Karpas-422 (cell line): Measurements from ENCODE around the gene RPUSD1. TPM values are rescaled to one million over a fixed set of nuclear protein-coding genes. Genes with fewer than 3 reads are reported as not detected.
A peak's percentile ranks its signal among the peaks of the same experiment; 100 is the strongest.

Source experiments
- DNase-seq: peaks from one replicate; pipeline ENCODE4 v3.0.0-alpha.2; 2015
- H2AFZ ChIP-seq: fragments of 200-600 bp; sonication (generic); 2 replicates; pipeline ENCODE4 v1.6.1; 2014; ENCODE audit warnings: antibody characterized with exemption, low read length, mixed read lengths
- H3K27ac ChIP-seq: fragments of 200-600 bp; sonication (generic); 2 replicates; pipeline ENCODE4 v1.5.1; 2014; ENCODE audit warnings: mild to moderate bottlenecking, low read length, moderate library complexity
- H3K27me3 ChIP-seq: fragments of 200-600 bp; sonication (generic); 2 replicates; pipeline ENCODE4 v1.6.1; 2014; ENCODE audit warnings: low read length, mixed read lengths
- H3K36me3 ChIP-seq: fragments of 200-600 bp; sonication (generic); 2 replicates; pipeline ENCODE4 v1.6.1; 2014; ENCODE audit warnings: low read length, mixed read lengths; ENCODE audit not compliant: insufficient read depth
- H3K4me1 ChIP-seq: fragments of 200-600 bp; sonication (generic); 2 replicates; pipeline ENCODE4 v1.6.1; 2014; ENCODE audit warnings: mild to moderate bottlenecking, low read length, mixed read lengths
- H3K4me2 ChIP-seq: fragments of 200-600 bp; sonication (generic); 2 replicates; pipeline ENCODE4 v1.6.1; 2014; ENCODE audit warnings: low read length, low read depth, mild to moderate bottlenecking; ENCODE audit not compliant: poor library complexity, severe bottlenecking
- H3K4me3 ChIP-seq: fragments of 200-600 bp; sonication (generic); 2 replicates; pipeline ENCODE4 v1.5.1; 2014; ENCODE audit warnings: mild to moderate bottlenecking, antibody characterized with exemption, low read length, mixed read lengths
- H3K79me2 ChIP-seq: fragments of 200-600 bp; sonication (generic); 2 replicates; pipeline ENCODE4 v1.6.1; 2014; ENCODE audit warnings: mild to moderate bottlenecking, low read length, mixed read lengths
- H3K9ac ChIP-seq: fragments of 200-600 bp; sonication (generic); 2 replicates; pipeline ENCODE4 v1.6.0; 2014; ENCODE audit warnings: low read length
- H3K9me2 ChIP-seq: fragments of 200-600 bp; sonication (generic), shearing (Covaris generic); replicated peaks from 2 replicates; pipeline ENCODE4 v1.6.0; 2014; ENCODE audit warnings: mild to moderate bottlenecking, low read length, moderate library complexity; ENCODE audit not compliant: insufficient read depth
- H3K9me3 ChIP-seq: fragments of 300-700, 200-600 bp; sonication (generic); 2 replicates; pipeline ENCODE4 v1.6.1; 2014; ENCODE audit warnings: low read length, mixed read lengths
- H4K20me1 ChIP-seq: fragments of 200-600 bp; sonication (generic); 2 replicates; pipeline ENCODE4 v1.6.1; 2014; ENCODE audit warnings: mild to moderate bottlenecking, antibody characterized with exemption, low read length, low read depth; ENCODE audit not compliant: insufficient read depth
- total RNA-seq: library from RNA; depleted of rRNA; stranded (reverse); fragments of >200 nt; shearing (Covaris generic); gene quantifications from 2 replicates; pipeline ENCODE4 v1.2.3, GENCODE V29; 2014; ENCODE audit warnings: low replicate concordance

The RPUSD1 gene
- total RNA-seq, 1 experiment from 2014 or later = 26.6 TPM

DNA sequence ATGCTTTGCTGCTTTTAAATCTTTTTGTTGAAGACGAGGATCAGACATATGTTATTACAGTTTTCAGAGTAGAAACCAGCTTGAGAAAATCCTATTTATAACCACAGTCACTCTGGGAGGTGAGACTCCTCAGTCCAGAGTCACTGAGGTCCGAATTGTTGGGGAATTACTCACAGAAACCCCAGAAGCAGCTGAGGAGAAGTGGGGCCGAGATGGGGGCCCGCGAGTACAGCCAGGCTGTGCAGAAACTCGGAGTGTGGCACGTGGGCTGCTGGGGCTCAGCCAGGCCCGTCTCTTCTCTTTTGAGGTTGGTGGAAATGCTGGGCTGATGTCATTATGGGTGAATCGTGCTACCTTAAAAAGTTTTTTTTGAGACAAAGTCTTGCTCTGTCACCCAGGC, 26.8 kb upstream of the RPUSD1 start:
- Histone ChIP-seq H3K27me3 (no peaks in the 10 kb centered on the region), H3K9me2 (no peaks in the 10 kb centered on the region), H3K27ac (no peak overlapping the region), H3K4me2 (no peak overlapping the region), H3K4me3 (no peak overlapping the region), H3K9me3 (no peaks in the 10 kb centered on the region), H3K79me2 (no peaks in the 10 kb centered on the region), H2AFZ (no peak overlapping the region), H3K9ac (no peak overlapping the region), H3K4me1 (peaks cover 3% of the 10 kb centered on the region; the same call in 1 of the 2 replicates), H3K36me3 (no peaks in the 10 kb centered on the region), H4K20me1 (no peaks in the 10 kb centered on the region)
- DNase-seq = no peak

DNA sequence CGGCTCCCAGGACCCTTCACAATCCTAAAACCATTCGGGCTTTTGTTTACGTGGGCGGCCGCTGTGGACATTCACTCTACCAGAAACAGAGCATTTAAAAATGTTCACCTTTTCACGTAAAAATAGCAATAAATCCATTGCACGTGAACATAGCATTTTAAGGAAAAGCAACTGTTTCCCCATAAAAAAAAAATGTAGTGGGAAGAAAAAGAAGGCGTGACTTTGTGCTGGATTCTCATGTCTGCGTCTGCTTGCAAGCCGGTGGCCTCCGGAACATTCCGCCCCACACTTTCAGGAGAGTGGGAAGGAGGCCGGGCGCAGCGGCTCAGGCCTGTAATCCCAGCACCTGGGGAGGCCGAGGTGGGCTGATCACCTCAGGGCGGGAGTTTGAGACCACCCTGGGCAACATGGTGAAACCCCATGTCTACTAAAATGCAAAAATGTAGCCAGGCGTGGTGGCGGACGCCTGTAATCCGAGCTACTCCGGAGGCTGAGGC, 25.8 kb upstream of the RPUSD1 start:
- H3K27ac ChIP-seq = no peak overlapping the region
- no peak for DNase-seq
- H4K20me1 ChIP-seq = no peaks in the 10 kb centered on the region
- H3K4me3 ChIP-seq = no peak overlapping the region
- no peak overlapping the region for H3K9ac ChIP-seq
- no peaks in the 10 kb centered on the region for H3K27me3 ChIP-seq
- H3K9me2 ChIP-seq = no peaks in the 10 kb centered on the region
- H2AFZ ChIP-seq = no peak overlapping the region
- H3K79me2 ChIP-seq = no peaks in the 10 kb centered on the region
- H3K4me2 ChIP-seq = no peak overlapping the region
- no peaks in the 10 kb centered on the region for H3K9me3 ChIP-seq
- peaks cover 3% of the 10 kb centered on the region; the same call in 1 of the 2 replicates for H3K4me1 ChIP-seq
- H3K36me3 ChIP-seq = no peaks in the 10 kb centered on the region

DNA sequence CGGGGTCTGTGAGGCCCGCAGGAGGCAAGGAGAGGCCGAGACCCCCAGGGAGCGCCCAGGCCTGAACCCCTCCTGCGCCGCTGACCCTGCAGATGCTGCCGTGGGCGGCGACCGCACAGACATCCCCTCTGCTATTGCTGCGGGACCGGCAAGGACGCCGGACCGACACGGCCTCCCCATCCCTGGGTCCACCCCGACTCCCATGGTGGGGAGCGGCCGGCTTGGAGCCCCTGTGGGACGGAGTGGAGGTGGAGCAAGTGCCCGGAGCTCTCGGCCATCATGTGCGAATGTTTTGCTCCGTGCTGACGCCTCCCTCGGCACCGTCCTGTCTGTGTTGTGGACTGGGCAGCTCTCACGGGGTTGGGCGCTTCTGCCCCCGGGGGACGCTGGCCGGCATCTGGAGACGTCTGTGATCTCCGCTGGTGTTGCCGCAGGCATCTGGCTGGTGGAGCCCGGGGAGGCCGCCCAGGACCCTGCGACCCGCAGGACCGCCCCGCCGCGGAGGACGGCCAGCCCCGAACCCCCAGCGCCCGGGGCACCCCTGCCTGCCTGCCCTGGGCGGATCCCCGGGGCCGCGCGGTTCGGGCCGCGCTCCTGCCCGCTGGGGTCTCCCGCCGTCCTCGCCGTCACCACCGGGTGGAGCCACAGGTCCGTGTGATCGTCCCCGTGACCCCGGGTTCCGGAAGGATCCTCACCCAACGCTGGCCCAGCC, 25.2 kb upstream of the RPUSD1 start:
- Histone ChIP-seq H3K9ac (no peak overlapping the region), H2AFZ (no peak overlapping the region), H3K27me3 (no peaks in the 10 kb centered on the region), H4K20me1 (no peaks in the 10 kb centered on the region), H3K27ac (no peak overlapping the region), H3K9me2 (no peaks in the 10 kb centered on the region), H3K4me1 (peaks cover 4% of the 10 kb centered on the region), H3K4me2 (no peak overlapping the region), H3K4me3 (no peak overlapping the region), H3K9me3 (no peaks in the 10 kb centered on the region), H3K79me2 (no peaks in the 10 kb centered on the region), H3K36me3 (no peaks in the 10 kb centered on the region)
- DNase-seq = peak; percentile 70

DNA sequence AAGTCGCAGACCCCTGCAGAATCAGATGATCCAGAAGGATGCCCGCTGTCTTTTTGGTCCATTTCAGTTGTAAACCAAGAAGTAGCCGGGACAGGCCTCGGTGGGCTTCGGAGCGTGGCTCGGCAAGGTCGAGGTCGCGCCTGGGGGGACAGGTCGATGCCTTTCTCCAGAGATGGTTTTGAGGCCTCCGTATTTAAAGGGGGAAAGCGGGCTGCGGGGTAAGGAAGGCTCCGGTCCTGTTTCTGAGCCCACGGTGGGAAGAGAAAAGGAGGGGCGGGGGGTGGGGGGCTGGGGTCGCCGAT, 19.9 kb upstream of the RPUSD1 start:
- peak overlapping the region; percentile 99 for H2AFZ ChIP-seq
- H3K27ac ChIP-seq = no peak overlapping the region
- no peaks in the 10 kb centered on the region for H3K27me3 ChIP-seq
- H3K9me3 ChIP-seq = no peaks in the 10 kb centered on the region
- H3K4me3 ChIP-seq = peak overlapping the region; percentile 79
- DNase-seq = no peak
- no peaks in the 10 kb centered on the region for H3K36me3 ChIP-seq
- peak overlapping the region; percentile 93 for H3K4me2 ChIP-seq
- H4K20me1 ChIP-seq = no peaks in the 10 kb centered on the region; the same call in 1 of the 2 replicates
- H3K4me1 ChIP-seq = peaks cover 25% of the 10 kb centered on the region
- peak overlapping the region; percentile 70 for H3K9ac ChIP-seq
- H3K79me2 ChIP-seq = no peaks in the 10 kb centered on the region
- no peaks in the 10 kb centered on the region for H3K9me2 ChIP-seq

DNA sequence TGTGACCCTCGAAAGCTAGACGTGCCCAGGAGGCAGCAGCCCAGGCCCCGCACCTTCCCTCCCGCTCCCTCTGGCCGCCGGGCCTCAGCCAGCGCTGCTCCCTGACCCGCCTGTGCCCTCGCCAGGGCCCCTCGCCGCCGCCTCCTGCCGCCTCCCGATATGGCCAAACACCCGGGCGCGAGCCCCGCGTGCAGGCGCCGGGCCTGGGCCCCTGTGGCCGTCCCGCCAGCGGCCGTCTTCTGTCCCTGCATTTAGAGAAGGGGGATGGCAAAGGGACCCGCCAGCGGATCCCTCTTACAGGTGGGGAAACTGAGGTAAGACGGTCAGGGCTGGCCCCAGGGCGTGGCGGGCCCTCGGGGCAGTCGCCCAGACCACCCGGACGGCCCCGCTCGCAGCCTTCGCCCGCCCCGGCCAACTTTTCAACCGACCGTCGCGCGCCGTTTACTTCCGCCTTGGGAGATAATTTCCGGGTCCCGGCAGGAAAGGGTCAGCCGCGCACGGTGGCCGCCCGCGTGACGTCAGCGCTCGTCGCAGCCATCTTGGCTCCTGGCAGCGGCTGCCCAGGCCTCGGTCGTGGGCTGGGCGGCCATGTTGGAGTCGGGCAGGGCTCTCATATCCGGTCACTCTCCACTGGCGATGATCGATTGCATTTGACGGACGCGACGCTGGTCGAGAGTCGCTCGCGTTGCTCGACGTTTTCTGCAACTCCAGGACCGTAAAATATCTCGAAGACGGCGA, 19.3 kb upstream of the RPUSD1 start:
- H3K27ac ChIP-seq = peak overlapping the region; percentile 39; the same call in 1 of the 2 replicates
- H3K9ac ChIP-seq = peak overlapping the region; percentile 84
- peak overlapping the region; percentile 93 for H3K4me2 ChIP-seq
- H3K4me3 ChIP-seq = peak overlapping the region; percentile 79
- H3K9me2 ChIP-seq = no peaks in the 10 kb centered on the region
- no peaks in the 10 kb centered on the region for H3K79me2 ChIP-seq
- peak overlapping the region; percentile 99 for H2AFZ ChIP-seq
- H3K9me3 ChIP-seq = no peaks in the 10 kb centered on the region
- no peaks in the 10 kb centered on the region for H3K27me3 ChIP-seq
- peak; percentile 96 for DNase-seq
- no peaks in the 10 kb centered on the region for H3K36me3 ChIP-seq
- H4K20me1 ChIP-seq = no peaks in the 10 kb centered on the region; the same call in 1 of the 2 replicates
- H3K4me1 ChIP-seq = peaks cover 26% of the 10 kb centered on the region

DNA sequence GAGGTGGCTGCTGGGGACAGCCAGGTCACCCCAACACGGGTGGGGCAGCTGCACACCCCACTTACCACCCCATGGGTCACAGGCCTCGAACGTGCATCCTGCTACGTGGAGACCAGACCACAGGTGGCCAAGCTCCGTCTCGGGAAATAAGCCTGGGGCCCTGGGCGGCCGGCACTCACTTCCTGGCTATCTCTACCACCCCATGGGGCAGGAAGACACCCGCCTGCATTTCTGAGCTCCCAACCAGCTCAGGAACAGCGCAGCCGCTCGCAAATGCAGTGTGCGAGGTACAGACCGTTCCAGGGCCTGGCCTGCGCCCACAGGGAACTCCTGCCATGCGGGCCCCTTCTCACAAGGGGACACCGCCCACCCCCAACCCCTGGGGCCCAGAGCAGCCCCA, 17.3 kb upstream of the RPUSD1 start:
- Histone ChIP-seq H3K9ac (no peak overlapping the region), H3K79me2 (no peaks in the 10 kb centered on the region), H4K20me1 (peaks cover 16% of the 10 kb centered on the region), H3K4me3 (no peak overlapping the region), H2AFZ (no peak overlapping the region), H3K27me3 (no peaks in the 10 kb centered on the region), H3K4me2 (no peak overlapping the region), H3K36me3 (no peaks in the 10 kb centered on the region), H3K4me1 (peaks cover 40% of the 10 kb centered on the region), H3K9me3 (no peaks in the 10 kb centered on the region), H3K9me2 (no peaks in the 10 kb centered on the region), H3K27ac (no peak overlapping the region)
- no peak for DNase-seq

DNA sequence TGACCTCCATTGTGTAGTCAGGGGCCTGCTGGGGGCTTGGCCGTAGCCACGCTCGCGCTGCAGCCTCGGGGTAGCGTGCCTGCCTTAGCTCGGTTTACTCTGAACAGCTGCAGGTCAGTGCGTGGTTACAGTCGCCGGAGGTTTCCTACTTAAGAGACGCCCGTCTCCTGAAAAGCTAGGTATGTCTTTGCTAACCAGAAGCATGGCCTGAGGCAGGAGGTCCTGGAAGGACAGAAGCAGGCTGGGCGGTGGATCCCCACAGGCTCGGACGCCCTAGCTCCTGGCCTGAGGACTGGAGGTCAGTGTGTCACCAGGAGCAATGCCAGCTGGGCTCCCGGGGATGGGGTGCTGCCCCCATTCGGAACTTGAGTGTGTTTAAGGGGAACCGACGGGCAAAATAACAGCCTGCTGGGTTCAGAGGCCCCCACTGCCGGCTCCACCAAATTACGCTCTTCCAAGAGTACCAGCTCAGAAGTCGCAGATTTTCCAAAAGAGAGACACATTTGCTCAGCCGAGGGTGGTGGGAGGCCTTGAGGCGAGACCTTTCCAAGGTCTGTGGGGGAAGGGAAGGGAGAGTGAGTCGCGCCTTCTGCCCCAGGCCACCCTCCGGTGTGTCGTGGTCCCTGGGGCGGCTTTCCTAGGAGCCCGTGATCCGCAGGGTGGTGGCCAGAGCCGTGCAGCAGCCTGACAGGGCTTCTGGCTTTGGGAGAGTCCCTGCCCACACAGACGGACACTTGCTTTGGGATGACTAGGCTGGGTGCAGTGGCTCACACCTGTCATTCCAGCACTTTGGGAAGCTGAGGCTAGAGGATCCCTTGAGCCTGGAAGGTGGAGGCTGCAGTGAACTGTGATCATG, 16.2 kb upstream of the RPUSD1 start:
- H2AFZ ChIP-seq = no peak overlapping the region
- H3K9me2 ChIP-seq = no peaks in the 10 kb centered on the region
- no peak overlapping the region for H3K9ac ChIP-seq
- H3K36me3 ChIP-seq = no peaks in the 10 kb centered on the region
- peaks cover 22% of the 10 kb centered on the region for H4K20me1 ChIP-seq
- H3K27ac ChIP-seq = no peak overlapping the region
- H3K79me2 ChIP-seq = no peaks in the 10 kb centered on the region
- DNase-seq = no peak
- no peak overlapping the region for H3K4me3 ChIP-seq
- peaks cover 50% of the 10 kb centered on the region for H3K4me1 ChIP-seq
- no peaks in the 10 kb centered on the region for H3K9me3 ChIP-seq
- H3K27me3 ChIP-seq = no peaks in the 10 kb centered on the region
- H3K4me2 ChIP-seq = no peak overlapping the region

DNA sequence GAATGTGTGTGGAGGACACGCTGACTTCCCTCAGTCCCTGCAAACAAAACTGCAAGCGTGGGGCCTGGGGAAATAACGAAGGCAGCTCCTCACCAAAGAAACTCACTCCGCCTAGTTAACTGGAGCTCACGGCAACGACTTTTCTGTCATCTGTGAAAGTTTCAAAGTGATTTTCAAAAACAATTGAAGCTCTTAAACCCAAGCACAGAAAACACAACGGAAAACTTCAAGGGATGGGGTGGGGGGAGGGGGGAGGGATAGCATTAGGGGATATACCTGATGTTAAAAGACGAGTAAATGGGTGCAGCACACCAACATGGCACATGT, 15.5 kb upstream of the RPUSD1 start:
- no peak overlapping the region for H3K4me3 ChIP-seq
- no peaks in the 10 kb centered on the region for H3K79me2 ChIP-seq
- H2AFZ ChIP-seq = no peak overlapping the region
- H4K20me1 ChIP-seq = peaks cover 28% of the 10 kb centered on the region
- peaks cover 57% of the 10 kb centered on the region for H3K4me1 ChIP-seq
- no peaks in the 10 kb centered on the region for H3K36me3 ChIP-seq
- H3K27me3 ChIP-seq = no peaks in the 10 kb centered on the region
- no peaks in the 10 kb centered on the region for H3K9me2 ChIP-seq
- no peak overlapping the region for H3K27ac ChIP-seq
- DNase-seq = no peak
- H3K9me3 ChIP-seq = no peaks in the 10 kb centered on the region
- H3K9ac ChIP-seq = no peak overlapping the region; the same call in 1 of the 2 replicates
- H3K4me2 ChIP-seq = no peak overlapping the region
